Adrenal gland (tissue), 5 donors: Measurements from ENCODE around the gene SALL3.

ENCODE experiments used
- POLR2A ChIP-seq, 2 donors: fragments of 450-650 bp; IDR thresholded peaks; one replicate each; pipeline ENCODE4 v1.6.1; 2017; ENCODE audit warnings: antibody characterized with exemption in 2 of 2, mild to moderate bottlenecking in 2 of 2, moderate library complexity in 1 of 2
- TF ChIP-seq, protein P1 (sequence below), 6 experiments: fragments of 450-650 bp in 4 of 6; fragments of 200-600 bp in 2 of 6; sonication (generic) in 1 of 6; IDR thresholded peaks; 1 replicate in 5 of 6; 2 replicates in 1 of 6; pipeline versions ENCODE4 v1.5.1 to v1.8.0; 2016 to 2021; ENCODE audit warnings: antibody characterized with exemption in 6 of 6, mild to moderate bottlenecking in 2 of 6, moderate library complexity in 1 of 6
- donor health status: DM: no; HTN: no; CAD: no.

DNA sequence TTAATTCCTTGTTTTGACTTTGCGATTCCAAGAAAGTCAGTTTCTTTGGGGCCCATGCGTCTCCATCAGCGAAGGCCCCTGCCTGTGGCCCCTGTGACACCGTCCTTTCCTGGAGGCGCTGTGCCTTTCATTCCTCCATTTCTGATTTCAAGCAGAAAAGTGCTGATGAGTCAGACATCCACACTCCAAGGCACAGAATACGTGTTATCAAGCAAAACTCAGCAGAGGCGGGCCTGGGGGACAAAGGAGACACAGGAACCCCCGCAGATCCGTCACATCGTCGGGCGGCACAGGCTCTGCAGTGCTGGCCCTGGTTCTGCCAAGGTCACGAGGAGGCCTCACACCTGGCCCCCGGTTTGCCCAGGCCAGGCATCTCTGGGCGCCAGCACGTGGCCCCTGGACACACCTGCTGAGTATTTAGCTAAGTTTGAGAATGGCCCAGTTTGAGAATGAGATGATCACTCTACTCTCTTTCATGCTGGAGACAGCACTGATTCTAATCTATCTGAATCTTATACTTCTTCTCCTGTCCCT, 7.2 kb upstream of the SALL3 start:
- TF ChIP-seq, protein P1, sequence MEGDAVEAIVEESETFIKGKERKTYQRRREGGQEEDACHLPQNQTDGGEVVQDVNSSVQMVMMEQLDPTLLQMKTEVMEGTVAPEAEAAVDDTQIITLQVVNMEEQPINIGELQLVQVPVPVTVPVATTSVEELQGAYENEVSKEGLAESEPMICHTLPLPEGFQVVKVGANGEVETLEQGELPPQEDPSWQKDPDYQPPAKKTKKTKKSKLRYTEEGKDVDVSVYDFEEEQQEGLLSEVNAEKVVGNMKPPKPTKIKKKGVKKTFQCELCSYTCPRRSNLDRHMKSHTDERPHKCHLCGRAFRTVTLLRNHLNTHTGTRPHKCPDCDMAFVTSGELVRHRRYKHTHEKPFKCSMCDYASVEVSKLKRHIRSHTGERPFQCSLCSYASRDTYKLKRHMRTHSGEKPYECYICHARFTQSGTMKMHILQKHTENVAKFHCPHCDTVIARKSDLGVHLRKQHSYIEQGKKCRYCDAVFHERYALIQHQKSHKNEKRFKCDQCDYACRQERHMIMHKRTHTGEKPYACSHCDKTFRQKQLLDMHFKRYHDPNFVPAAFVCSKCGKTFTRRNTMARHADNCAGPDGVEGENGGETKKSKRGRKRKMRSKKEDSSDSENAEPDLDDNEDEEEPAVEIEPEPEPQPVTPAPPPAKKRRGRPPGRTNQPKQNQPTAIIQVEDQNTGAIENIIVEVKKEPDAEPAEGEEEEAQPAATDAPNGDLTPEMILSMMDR (IDR thresholded peaks at IDR 0.05), result no peak
- TF ChIP-seq POLR2A (IDR thresholded peaks at IDR 0.05), result no peak
